NCI-H510A treated with DMSO at 0.1 percent for 48 hours (cell line): ENCODE results near the gene TNIP1.

ENCODE experiments used
- DNase-seq: peaks from one replicate; lab custom pipeline; 2025; lab: John Stamatoyannopoulos, UW

The TNIP1 gene

DNA sequence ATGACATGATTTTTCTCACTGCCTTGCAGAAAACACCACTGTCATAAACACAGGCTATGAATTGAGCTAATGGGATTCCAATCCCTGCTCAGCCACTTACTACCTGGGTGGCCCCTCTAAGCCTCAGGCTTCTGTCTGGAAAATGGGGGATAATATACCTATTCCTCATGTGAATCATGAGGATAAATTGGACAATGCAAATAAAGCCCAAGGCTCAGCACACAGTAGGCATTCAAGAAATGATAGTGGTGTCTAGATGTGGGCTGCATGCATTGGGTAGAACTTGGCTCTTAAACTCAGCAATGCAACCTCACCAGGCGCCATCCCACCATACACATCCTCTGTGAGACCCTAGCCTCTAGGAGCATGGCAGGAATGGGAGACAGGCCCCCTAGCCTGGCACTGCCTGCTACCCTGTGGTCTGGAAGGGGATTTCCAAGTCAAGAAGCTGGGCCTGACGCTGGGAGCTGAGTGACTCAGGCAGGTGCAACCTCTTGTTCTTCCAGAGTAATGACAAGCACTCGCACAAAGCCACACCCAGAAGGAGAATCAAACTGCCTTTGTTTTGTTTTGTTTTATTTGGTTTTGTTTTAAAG lies 2.3 kb upstream of the TNIP1 start:
- peak; percentile 34 for DNase-seq

DNA sequence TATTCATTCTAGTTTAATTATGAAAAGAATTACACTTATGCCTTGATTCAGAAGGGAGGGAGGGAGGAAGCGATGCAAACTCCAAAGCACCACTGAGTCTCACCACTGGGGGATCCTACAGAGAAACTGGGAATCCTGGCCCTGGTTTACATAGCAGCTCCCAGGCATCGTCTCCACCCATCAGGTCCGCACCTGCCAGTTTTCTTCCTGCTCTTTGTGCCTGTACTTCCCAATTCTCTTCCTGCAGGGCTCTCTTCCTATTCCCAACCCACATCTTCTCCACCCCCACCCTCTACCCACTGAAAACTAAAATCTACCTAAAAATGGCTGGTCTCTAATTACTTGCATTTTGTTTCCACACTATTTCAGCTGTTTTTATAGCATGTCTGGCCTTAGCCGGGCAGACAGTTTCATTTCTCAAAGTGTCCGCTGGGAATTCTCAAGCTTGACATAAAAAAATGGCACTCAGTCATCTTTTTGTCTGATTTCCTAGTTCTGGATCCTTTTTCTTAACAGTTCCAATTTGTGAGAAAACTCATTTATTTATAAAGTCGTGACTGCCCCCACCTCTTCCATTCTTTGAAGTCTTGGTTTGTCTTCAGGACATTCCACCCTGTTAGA lies 1.6 kb upstream of the TNIP1 start:
- peak; percentile 65 for DNase-seq

DNA sequence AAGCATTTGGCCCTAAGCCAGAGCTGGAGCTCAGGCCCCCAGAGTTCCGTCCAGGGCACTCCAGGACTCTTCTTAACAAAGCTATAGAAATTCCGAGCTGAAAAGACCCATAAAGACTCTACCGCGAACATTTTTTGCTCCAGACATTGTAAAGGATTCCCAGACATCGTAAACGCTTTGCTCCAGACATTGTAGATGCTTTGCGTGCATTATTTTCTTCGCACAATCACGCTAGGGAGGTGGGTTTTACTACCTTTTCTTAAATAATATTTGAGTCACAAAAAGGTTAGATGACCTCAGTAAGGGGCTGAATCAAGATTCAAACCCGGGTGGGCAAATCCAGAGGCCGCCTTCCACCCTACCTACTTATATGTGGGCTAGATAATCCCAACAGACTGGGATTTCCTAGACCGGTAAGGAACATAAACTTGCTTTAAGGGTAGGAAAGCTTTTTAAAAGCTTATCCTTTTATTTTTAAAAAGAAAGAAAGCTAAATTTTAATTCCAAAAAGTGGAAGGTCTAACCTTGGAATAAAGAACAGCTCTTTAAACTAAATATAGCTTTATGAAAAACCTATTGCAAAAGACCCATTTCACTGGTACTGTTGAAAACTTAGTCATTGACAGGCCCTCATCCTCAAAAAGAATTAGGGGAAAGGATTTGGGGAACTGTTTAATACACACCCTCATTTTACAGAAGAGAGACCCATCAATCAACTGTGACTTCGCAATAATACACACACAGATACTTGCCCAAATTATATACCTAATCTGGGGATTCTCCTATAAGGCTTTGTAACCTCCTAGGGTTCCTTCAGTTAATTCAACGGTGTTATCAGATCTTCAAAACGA lies 822 bp upstream of the TNIP1 start:
- DNase-seq, result peak; percentile 50

DNA sequence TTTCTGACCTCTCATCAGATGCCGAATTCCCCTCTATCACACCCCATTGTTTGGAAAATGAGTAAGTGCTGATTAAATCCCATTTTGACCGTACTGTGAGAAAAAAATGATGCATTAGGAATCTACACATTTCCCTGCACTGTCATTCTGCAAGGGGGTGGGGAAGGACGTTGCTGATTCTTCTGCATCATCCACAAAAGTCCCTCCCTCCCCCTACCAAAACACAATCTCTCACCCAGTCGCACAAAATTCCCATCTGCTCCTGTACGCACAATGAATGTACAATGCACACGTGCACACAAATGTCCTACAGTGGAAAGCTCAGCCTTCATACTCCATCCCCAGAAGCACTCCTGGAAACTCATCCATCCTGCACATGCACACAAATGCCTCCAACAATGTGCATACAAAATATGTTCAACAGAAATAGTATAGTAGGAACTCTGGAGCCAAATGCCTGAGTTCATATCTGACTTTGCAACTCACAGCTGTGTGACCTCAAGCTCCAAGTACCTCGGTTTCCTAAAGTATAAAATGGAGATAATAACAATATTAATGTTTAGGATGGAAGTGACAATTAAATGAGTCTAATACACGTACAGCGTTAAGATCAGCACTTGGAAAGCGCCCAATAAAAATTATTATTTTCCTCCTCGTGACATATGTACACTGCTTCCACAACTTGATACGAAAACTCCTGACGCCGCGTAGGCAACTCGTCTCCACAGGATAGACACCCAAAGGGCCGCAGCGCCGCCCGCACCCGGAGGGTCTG lies 809 bp downstream of the TNIP1 start:
- peak; percentile 15 for DNase-seq

DNA sequence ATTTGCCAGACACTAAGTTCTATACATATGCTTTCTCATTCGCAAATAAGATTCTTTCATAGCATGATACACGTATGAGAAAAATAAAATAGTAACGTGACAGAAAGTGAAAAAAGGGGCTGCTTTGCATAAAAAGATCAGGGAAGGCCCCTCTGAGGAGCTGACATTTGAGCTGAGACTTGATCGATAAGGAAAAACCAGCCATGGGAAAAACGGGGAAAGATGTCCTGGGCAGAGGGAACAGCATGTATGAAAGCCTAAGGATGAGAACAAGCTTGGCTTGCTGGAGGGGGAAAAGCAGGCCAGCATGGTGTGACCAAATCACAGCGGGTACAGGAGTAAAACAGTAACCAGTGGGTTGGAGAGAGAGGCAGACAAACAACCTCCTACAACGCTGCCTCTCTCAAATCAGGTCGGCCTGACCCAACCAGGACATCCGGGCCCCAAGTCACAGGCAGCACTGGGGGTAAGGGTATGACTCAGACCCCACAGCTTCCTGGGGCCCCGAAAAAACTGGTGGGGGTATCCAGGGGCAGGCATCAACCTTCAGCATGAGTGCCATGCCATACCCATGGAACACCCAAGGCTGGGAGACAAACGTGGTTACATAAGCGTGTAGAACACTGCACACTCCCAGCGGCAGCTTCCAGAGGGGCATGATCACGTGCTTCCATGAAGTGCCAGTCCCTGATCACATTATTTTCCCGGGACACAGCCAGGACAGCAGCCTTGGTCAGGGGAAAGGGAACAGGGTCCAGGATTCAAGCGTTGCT lies 2.2 kb downstream of the TNIP1 start:
- DNase-seq, result no peak

DNA sequence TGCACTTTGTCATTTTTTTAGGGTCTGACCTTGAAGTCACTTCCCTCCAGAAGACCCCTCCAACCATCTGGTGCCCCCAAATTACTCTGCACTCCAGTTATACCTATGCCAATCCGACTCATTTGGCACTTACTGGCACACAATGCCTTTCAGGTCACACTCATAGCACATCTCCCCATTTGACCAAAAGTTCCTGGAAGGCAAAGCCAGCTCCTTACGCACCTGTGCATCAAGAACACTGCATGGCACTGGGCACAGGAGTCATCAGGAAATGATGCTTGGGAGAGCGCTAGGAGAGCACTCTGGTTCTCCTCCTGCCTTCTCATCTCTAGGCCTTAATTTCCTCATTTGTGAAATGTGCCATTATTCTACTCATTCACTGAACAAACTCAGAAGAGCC lies 2.9 kb downstream of the TNIP1 start:
- no peak for DNase-seq

DNA sequence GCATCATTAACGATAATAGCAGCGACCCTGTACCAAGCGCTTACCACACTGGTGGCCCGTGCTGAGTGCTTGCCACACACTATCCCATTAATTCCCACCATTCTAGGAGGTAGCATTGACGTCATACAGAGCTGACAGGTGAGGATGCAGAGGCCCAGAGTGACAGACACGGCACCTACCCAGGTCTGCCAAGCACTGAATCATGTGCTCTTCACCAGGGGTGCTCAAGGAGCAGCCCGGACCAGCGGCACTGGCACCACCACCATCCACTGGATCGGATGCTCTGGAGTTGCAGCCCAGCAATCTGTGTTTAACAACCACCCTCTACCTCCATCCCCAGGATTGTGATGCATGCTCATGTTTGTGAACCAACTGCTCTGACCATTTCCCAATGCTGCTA lies 3.4 kb downstream of the TNIP1 start:
- DNase-seq, result no peak

DNA sequence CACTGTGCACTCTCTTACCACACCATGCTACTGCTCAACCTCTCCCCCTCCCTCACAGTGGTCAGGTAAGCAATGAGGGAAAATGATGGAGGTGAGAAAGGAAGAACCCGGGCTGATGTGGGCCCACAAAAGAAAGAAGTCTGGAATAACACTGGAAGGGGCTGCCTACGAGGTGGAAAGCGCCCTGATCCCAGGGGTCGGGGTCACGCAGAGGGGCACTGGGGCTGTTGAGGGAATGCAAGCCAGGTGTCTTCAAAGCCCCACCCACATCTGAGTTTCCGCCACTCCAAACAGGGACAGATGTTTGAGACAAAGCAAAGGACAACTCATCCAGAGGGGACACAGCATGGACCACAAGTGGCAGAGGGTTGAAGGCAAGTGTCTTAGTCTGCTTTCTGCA lies 4.2 kb downstream of the TNIP1 start:
- no peak for DNase-seq

DNA sequence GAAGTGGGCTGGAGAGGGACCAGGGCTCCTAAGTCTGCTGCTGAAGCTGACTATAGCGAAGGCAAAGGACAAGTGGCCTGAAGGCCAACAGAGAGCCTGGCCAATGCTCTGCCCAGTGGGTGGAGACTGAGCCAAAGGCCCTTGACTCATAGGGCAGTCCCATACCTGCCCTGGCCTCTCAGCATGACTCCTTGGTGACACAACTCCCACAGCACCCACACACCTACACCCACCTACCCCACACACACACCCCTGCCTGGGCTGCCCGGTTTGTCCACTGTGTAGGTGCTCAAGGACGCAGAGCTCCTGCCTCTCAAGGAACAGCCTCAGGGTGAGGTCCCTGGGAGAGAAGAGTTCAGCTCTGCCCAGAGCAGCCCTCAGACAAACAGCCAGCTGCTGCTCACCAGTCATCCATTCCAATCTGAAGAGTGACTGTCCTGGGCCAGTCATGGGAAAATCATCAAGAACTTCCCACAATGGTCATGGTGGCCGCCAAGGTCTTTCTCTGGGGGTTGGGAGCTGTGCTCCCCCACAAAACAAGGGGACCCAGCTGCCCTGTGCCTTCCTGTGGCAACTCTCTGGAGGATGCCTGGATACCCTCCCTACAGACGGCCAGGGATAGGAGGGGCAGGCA lies 5.0 kb downstream of the TNIP1 start:
- no peak for DNase-seq

DNA sequence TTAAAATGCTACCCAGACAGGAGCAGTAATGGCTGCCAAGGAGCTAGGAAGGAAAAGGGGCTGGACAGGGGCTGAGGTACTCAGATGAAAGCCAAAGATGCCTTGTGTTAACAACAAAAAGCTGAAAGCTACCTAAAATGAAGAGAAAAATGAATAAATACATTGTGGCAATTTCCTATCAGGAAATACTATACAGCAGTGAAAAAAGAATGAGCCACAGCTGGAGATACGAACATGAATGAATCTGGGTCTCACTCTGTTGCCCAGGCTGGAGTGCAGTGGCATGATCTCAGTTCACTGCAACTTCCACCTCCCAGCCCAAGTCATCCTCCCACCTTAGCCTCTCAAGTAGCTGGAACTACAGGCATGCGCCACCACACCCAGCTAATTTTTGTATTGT lies 6.3 kb downstream of the TNIP1 start:
- DNase-seq, result no peak

DNA sequence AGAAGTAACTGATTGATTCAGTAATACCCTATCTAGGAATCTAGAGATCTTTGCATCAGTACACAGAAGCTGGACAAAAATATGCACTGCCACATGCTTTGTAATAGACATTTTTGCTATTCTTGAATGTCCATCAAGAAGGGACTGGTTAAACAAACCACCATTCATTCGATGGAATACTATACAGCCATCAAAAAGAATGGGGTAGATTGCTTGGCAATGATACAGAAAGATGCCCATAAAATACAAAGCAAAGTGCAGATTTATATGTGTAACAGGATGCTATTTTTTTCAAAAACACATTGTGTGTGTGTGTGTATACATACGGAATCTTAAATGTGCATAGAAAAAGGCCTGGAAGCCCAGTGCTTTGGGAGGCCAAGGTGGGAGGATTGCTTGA lies 7.6 kb downstream of the TNIP1 start:
- no peak for DNase-seq

DNA sequence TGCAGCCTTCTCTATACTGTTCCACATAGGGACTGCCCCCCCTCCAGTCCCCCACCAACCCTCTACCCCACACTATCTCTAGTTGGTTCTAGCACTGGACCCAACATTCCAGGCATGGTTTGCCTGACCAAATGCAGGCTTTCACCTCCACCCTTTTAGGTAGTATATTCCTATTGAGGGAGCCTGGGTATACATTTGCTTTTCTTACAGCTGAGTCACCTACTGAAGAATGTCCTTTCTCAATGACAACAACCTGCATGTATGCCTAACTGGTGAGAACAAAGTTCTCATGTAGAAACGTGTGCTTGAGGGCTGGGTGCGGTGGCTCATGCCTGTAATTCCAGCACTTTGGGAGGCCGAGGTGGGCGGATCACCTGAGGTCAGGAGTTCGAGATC lies 8.2 kb downstream of the TNIP1 start:
- DNase-seq, result no peak

DNA sequence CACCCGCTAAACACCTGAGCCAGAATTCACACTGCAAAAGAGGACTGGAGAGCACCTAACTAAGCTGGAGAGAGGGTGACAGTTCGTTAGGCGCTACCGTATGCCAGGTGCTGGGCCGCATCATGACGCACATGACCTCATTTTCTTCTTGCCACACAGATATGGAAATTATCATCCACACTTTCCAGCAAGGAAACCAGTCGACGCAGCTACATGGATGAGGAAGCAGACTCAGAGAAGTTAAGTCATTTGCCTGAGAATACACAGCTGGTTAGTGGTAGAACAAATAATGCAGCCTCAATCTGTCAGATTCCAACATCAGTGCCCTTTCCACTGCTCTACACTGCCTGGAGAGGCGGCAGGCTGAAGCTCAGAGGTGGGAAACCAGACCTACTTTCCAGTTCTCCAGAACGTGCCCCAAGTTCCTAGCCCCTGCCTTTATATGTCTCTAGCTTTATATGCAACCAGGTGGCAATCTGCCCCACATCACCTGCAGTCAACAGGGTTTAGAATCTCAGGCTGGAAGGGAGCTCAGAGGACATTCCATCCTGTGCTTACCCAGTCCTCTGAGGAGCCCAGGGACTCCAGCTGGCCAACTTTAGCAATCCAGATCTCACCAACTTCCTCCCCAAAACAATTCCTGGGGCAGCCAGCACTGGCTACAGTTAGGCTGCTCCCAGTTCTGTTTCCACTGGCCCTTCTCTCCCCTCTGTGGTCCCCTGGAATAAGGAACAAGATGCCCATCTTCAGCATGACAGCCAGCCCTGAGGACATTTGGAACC lies 8.8 kb downstream of the TNIP1 start:
- DNase-seq, result no peak

DNA sequence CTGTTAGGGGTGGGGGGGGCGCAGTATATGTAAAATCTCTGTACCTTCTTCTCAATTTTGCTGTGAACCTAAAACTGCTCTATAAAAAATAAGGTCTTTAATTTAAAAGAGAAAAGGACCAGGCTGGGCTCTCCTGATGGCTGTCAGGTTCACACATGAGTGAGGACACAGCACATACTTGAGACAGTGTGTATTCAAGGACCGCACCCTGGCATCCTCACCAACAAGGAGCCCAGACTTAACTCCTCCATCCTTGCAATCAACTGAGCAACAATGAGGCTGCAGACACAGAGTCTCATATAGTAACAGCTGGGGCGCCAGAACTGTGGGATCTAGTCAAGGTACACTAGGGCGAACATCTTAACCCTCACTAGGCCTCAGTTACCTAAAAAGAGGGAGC lies 9.8 kb downstream of the TNIP1 start:
- DNase-seq, result no peak

DNA sequence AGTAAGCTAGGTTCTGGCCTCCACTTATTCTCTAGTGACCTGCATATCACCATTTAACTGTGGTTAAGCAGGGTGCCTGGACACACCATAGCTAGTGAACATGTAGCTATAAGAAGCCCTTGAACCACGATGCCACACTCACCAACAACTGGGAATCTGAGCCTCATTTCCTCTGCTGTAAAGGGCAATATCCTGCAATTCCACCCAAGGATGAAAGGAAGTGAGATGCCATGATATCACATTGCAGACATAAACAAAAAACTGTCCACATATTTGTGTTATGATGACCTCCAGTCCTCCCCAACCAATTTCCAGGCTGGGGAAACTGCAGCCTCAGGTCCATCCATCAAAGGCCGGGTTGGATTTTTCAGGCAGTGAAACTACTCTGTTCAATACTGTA lies 10.4 kb downstream of the TNIP1 start:
- DNase-seq, result no peak

DNA sequence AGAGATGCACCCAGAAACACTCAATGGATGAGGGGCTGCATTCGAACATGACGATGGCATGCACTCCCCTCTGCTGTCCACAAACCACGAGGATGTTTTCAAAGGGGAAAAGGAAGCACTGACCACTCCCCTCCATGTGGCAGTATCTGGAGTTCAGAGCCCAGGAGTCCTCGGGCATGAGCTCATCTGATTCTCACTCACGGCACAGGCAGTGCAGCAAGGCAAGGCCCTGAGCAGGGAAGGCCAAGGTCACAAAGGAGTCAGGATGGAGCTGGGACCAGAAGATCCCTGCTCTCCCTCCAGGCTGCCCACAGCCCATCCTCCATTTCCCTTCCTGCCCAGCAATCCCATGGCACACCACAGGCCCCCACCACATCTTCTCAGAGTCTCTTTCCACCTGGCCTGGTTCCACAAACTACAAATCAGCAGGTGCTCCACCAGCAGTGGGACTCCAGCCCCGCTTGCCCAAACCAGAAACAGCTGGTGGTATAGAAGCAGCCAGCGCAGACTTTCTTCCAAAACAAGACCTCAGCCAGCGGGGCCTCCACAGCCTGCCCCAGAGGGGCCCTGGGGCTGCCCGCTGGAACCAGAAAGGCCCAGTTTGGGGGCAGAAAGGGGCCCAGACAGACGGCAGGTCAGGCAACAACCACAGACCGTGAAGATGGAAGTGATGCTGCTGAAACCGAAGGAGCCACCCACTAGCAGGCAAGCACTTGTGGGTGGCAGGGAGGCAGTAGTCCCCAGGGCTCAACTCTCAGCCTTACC lies 12.2 kb downstream of the TNIP1 start:
- DNase-seq, result peak; percentile 8

DNA sequence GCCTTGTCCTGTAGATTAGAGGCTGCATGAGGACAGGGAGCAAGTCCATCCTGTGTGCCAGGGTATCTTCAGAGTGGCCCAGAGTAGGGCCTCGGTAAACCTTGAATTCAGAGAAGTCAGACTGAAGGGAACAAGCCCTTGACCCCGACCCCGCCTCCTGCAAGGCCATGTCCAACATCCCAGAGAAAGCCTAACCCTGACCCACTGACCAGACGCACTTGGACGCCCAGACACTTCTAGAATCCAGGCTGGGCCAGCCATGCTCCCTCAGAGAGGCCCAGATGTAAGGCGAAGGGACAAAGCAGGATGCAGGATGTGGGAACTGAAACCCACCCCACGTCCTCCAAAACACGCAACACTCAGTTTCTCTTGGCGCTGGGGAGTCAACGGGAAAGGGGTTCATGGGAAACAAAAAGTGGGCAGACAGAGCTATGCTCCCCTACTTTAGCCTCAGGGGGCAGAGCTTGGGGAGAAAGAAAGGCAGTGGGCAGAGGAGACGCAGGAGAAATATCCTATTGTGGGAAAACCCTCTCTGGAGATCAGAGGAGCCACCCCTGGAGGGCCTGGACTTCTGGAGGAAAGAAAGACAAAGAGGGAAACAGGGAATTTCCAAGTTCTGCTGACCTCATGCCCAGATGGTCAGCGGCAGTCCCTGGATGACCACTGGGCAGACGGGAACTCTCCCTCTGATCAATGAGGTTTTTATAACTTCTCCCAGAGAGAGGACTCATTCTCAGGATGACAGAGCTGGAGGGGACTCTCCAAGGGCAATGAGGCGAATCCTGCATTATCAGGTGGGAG lies 13.0 kb downstream of the TNIP1 start:
- DNase-seq, result no peak

DNA sequence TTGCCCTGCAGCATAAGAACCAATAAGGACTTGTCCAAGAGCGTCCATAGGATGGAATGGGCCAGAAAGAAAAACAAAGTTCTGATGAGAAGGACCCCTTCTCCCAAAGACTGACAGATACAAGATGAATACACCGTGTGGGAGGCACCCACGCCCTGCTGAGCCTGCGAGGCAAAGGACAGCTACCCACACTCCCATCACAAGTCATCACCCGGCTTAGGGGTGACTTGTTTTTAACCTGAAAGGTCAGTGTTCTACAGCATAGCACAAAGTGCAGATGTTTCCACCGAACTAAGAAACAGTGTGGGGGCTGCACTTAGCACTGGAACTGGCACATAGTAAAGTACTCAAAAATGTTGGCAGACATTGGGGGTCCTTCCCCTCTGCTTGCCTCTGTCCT lies 13.9 kb downstream of the TNIP1 start:
- DNase-seq, result no peak

DNA sequence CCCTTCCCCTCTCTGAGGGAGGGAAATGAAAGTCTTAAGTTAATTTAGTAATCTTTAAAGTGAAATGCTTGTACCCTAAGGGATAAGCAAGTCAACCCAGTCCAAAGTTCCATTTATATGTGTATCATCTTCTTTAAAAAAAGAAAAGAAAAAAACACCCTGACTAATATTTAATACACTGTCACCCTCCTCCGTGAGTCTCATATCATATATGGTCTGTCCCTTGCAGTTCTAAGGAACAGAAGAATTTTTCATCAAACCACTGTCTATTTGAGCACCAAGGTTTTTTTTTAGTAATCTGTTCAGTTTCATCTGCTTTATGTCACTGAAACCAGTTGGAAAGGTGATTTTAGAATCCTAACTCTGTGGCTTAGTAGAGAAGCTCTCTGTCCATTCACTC lies 15.2 kb downstream of the TNIP1 start:
- DNase-seq, result no peak
